Measurements from ENCODE around the gene ANXA4. TPM values are rescaled to one million over a fixed set of nuclear protein-coding genes. Genes with fewer than 3 reads are reported as not detected.

The ANXA4 gene
- polyA plus RNA-seq, 1 of the 3 experiments (the other 2 are of a cell fraction), result 137 TPM

- 65% methylated on average over 1 of the region's 1 CpG for WGBS (ENCODE audit: low lambda C conversion rate)
- Histone ChIP-seq H3K9me3 (no peaks in the 10 kb centered on the region), H3K4me1 (ENCODE audit: control insufficient read depth in 1 of 2, insufficient read depth in 2 of 2, low read depth in 1 of 2, low read length in 1 of 2) (0 out of 4 replicates have a peak, but pooled peaks cover 0 to 4% of the 10 kb centered on the region in 2 experiments), H3K27me3 (ENCODE audit: insufficient read depth) (no peaks in the 10 kb centered on the region), H3K9me2 (no peaks in the 10 kb centered on the region), H3K27ac (ENCODE audit: low read depth in 2 of 2, low read length in 1 of 2) (no peak overlapping the region), H3K4me2 (peak overlapping the region; percentile 47; the same call in 1 of the 2 replicates), H2AFZ (ENCODE audit: low read depth) (no peak overlapping the region), H4K20me1 (ENCODE audit: insufficient read depth) (peaks cover 9% of the 10 kb centered on the region; the same call in 1 of the 2 replicates), H3K4me3 (ENCODE audit: low read depth in 2 of 2, low read length in 1 of 2) (no peak overlapping the region), H3K36me3 (replicated peaks in 1 of 2; ENCODE audit: control insufficient read depth in 1 of 2, insufficient read depth in 2 of 2, low read length in 1 of 2) (peaks cover 0 to 13% of the 10 kb centered on the region in 2 experiments), H3K79me2 (ENCODE audit: insufficient read depth) (peaks cover 63% of the 10 kb centered on the region), H3K9ac (no peak overlapping the region), H3F3A (replicated peaks; ENCODE audit: insufficient read depth) (peaks cover 5% of the 10 kb centered on the region)
- POLR2A ChIA-PET, result no interaction called here
- no peak for TF ChIP-seq POLR2AphosphoS5 (IDR thresholded peaks at IDR 0.05; ENCODE audit: low read depth, low read length)
- CTCF ChIA-PET, result no interaction called here
- DNase-seq, result no peak
Observed at GRCh38 chr2:69754633-69755032, 12.7 kb downstream of the ANXA4 start.

- Histone ChIP-seq H3K36me3 (replicated peaks in 1 of 2; ENCODE audit: control insufficient read depth in 1 of 2, insufficient read depth in 2 of 2, low read length in 1 of 2) (peaks cover 0 to 13% of the 10 kb centered on the region in 2 experiments), H3K27me3 (ENCODE audit: insufficient read depth) (no peaks in the 10 kb centered on the region), H3K9me3 (no peaks in the 10 kb centered on the region), H3F3A (replicated peaks; ENCODE audit: insufficient read depth) (peaks cover 5% of the 10 kb centered on the region), H3K9ac (0 out of 2 replicates have a peak overlapping the region, but pooled peaks have one; percentile 2), H3K79me2 (ENCODE audit: insufficient read depth) (peaks cover 51% of the 10 kb centered on the region), H3K4me2 (no peak overlapping the region), H3K4me1 (ENCODE audit: control insufficient read depth in 1 of 2, insufficient read depth in 2 of 2, low read depth in 1 of 2, low read length in 1 of 2) (0 out of 4 replicates have a peak, but pooled peaks cover 0 to 4% of the 10 kb centered on the region in 2 experiments), H3K9me2 (no peaks in the 10 kb centered on the region), H3K27ac (ENCODE audit: low read depth in 2 of 2, low read length in 1 of 2) (peak overlapping the region in 1 of 2 experiments; percentile 29; a peak in 1 of 4 replicates), H3K4me3 (ENCODE audit: low read depth in 2 of 2, low read length in 1 of 2) (no peak overlapping the region), H4K20me1 (ENCODE audit: insufficient read depth) (peaks cover 9% of the 10 kb centered on the region; the same call in 1 of the 2 replicates), H2AFZ (ENCODE audit: low read depth) (peak overlapping the region; percentile 38; the same call in 1 of the 2 replicates)
- CTCF ChIA-PET, result interaction anchor here (1.0 to 2.3 kb wide), 4 partner anchors 11 to 60 kb away, joined by 3 to 9 read pairs (median 5); no protein-coding TSS in a partner anchor
- 41% methylated on average over 2 of the region's 2 CpGs for WGBS (ENCODE audit: low lambda C conversion rate)
- POLR2A ChIA-PET, result no interaction called here
- DNase-seq, result no peak
- no peak for TF ChIP-seq RAD21 (IDR thresholded peaks at IDR 0.05; ENCODE audit: low read length)
- TF ChIP-seq USF1 (IDR thresholded peaks at IDR 0.05; ENCODE audit: borderline replicate concordance, low read depth), result no peak
- TF ChIP-seq FOSL2 (IDR thresholded peaks at IDR 0.05; ENCODE audit: borderline replicate concordance, low read depth), result peak; percentile 43; the same call in 1 of the 2 replicates
Observed at GRCh38 chr2:69755862-69756467, 14.0 kb downstream of the ANXA4 start.

GRCh38 chr2:69762025-69762424 lies 20.1 kb downstream of the ANXA4 start:
- no peaks in the 10 kb centered on the region for H3K27me3 ChIP-seq (ENCODE audit: insufficient read depth)
- no peaks in the 10 kb centered on the region for H3K9me2 ChIP-seq
- ChIA-PET POLR2A (interaction anchor here (0.6 kb wide), 1 partner anchor 198 kb away, joined by 3 read pairs; no protein-coding TSS in a partner anchor), CTCF (interaction anchor here (1.0 to 2.0 kb wide), 4 partner anchors 15 to 55 kb away, joined by 3 to 8 read pairs (median 5); partner anchors contain the start of gene ANXA4)
- no peaks in the 10 kb centered on the region for H3K9me3 ChIP-seq
- no peak overlapping the region for H3K27ac ChIP-seq (ENCODE audit: low read depth in 2 of 2, low read length in 1 of 2)
- H3K36me3 ChIP-seq (replicated peaks in 1 of 2; ENCODE audit: control insufficient read depth in 1 of 2, insufficient read depth in 2 of 2, low read length in 1 of 2), result peaks cover 0 to 17% of the 10 kb centered on the region in 2 experiments
- H3K4me2 ChIP-seq, result no peak overlapping the region
- no peak overlapping the region for H3K4me3 ChIP-seq (ENCODE audit: low read depth in 2 of 2, low read length in 1 of 2)
- no peak for DNase-seq
- peaks cover 22% of the 10 kb centered on the region for H3K79me2 ChIP-seq (ENCODE audit: insufficient read depth)
- no peaks in the 10 kb centered on the region for H4K20me1 ChIP-seq (ENCODE audit: insufficient read depth)
- H3K4me1 ChIP-seq (ENCODE audit: control insufficient read depth in 1 of 2, insufficient read depth in 2 of 2, low read depth in 1 of 2, low read length in 1 of 2), result peaks cover 0 to 6% of the 10 kb centered on the region in 2 experiments; a peak in 2 of 4 replicates
- WGBS (ENCODE audit: low lambda C conversion rate), result 95% methylated on average over 2 of the region's 2 CpGs
- H3K9ac ChIP-seq, result no peak overlapping the region
- H2AFZ ChIP-seq (ENCODE audit: low read depth), result no peak overlapping the region
- H3F3A ChIP-seq (replicated peaks; ENCODE audit: insufficient read depth), result no peaks in the 10 kb centered on the region
- TF ChIP-seq, protein P1, sequence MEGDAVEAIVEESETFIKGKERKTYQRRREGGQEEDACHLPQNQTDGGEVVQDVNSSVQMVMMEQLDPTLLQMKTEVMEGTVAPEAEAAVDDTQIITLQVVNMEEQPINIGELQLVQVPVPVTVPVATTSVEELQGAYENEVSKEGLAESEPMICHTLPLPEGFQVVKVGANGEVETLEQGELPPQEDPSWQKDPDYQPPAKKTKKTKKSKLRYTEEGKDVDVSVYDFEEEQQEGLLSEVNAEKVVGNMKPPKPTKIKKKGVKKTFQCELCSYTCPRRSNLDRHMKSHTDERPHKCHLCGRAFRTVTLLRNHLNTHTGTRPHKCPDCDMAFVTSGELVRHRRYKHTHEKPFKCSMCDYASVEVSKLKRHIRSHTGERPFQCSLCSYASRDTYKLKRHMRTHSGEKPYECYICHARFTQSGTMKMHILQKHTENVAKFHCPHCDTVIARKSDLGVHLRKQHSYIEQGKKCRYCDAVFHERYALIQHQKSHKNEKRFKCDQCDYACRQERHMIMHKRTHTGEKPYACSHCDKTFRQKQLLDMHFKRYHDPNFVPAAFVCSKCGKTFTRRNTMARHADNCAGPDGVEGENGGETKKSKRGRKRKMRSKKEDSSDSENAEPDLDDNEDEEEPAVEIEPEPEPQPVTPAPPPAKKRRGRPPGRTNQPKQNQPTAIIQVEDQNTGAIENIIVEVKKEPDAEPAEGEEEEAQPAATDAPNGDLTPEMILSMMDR (IDR thresholded peaks at IDR 0.05), result no peak
- no peak for TF ChIP-seq SIN3A (IDR thresholded peaks at IDR 0.05; ENCODE audit: borderline replicate concordance, low read depth, low read length)
- no peak for TF ChIP-seq RAD21 (IDR thresholded peaks at IDR 0.05; ENCODE audit: low read length)
- no peak for TF ChIP-seq YY1 (IDR thresholded peaks at IDR 0.05; ENCODE audit: low read depth)
- TF ChIP-seq, protein P2, sequence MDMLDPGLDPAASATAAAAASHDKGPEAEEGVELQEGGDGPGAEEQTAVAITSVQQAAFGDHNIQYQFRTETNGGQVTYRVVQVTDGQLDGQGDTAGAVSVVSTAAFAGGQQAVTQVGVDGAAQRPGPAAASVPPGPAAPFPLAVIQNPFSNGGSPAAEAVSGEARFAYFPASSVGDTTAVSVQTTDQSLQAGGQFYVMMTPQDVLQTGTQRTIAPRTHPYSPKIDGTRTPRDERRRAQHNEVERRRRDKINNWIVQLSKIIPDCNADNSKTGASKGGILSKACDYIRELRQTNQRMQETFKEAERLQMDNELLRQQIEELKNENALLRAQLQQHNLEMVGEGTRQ (IDR thresholded peaks at IDR 0.05; ENCODE audit: borderline replicate concordance, low read depth, low read length), result no peak
- no peak for TF ChIP-seq ELF1 (IDR thresholded peaks at IDR 0.05)
- TF ChIP-seq POLR2AphosphoS5 (IDR thresholded peaks at IDR 0.05; ENCODE audit: low read depth, low read length), result no peak
- TF ChIP-seq GABPA (IDR thresholded peaks at IDR 0.05; ENCODE audit: low read depth), result no peak
- no peak for TF ChIP-seq SMC3 (IDR thresholded peaks at IDR 0.05; ENCODE audit: low read depth, low read length)
- no peak for TF ChIP-seq FOXM1 (IDR thresholded peaks at IDR 0.05; ENCODE audit: low read depth)
- no peak for TF ChIP-seq GATA2 (CRISPR knock-in tag; IDR thresholded peaks at IDR 0.05)
- no peak for TF ChIP-seq NRF1 (IDR thresholded peaks at IDR 0.05; ENCODE audit: low read depth, low read length)
- TF ChIP-seq, protein P3, sequence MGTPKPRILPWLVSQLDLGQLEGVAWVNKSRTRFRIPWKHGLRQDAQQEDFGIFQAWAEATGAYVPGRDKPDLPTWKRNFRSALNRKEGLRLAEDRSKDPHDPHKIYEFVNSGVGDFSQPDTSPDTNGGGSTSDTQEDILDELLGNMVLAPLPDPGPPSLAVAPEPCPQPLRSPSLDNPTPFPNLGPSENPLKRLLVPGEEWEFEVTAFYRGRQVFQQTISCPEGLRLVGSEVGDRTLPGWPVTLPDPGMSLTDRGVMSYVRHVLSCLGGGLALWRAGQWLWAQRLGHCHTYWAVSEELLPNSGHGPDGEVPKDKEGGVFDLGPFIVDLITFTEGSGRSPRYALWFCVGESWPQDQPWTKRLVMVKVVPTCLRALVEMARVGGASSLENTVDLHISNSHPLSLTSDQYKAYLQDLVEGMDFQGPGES (IDR thresholded peaks at IDR 0.05; ENCODE audit: low read depth, low read length), result no peak

All from SK-N-SH (cell line).